GM03348 (cell line): ENCODE data around the gene VCPKMT.

Experiments used
- DNase-seq: peaks from one replicate; pipeline ENCODE4 v3.0.0; 2012; ENCODE audit warnings: low spot score

Gene VCPKMT

GRCh38 chr14:50065583-50065982 lies 50.8 kb downstream of the VCPKMT start:
- DNase-seq, result no peak

DNA sequence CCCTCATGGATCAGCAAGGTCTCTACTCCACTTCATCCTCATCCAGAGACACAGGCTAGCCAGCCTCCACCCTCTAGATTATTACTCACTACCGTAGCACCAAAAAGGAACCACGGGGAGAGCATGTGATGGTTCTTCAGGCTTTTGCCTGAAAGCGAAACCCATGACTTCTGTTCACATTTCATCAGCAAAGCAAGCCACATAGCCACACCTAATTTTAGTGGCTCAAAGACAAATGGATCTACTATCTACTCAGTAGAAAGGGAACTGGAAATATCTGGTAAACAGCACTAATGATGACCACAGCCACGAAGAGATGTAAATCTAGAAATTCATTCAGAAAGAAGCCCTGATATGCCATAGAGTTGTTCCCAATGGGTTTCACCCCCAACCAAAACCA lies 51.4 kb downstream of the VCPKMT start:
- no peak for DNase-seq

GRCh38 chr14:50063876-50064420 lies 52.4 kb downstream of the VCPKMT start:
- no peak for DNase-seq

GRCh38 chr14:50062438-50063085 lies 53.8 kb downstream of the VCPKMT start:
- DNase-seq, result peak; percentile 63

GRCh38 chr14:50061664-50062437 lies 54.5 kb downstream of the VCPKMT start:
- no peak for DNase-seq

- peak; percentile 91 for DNase-seq
Measured at GRCh38 chr14:50060871-50061663, 55.3 kb downstream of the VCPKMT start.

GRCh38 chr14:50059763-50060616 lies 56.4 kb downstream of the VCPKMT start:
- DNase-seq, result no peak
